ENCODE data around the gene CX3CR1. TPM values are rescaled to one million over a fixed set of nuclear protein-coding genes. Genes with fewer than 3 reads are reported as not detected.
"Not testable (repeated sequence)": the region's sequence is repeated elsewhere in the genome, so short reads cannot be mapped to it uniquely, and the experiment has no call there.

CX3CR1 gene
- total and polyA plus RNA-seq, 2 of the 4 experiments (the other 2 are of a cell fraction) = not detected

DNA sequence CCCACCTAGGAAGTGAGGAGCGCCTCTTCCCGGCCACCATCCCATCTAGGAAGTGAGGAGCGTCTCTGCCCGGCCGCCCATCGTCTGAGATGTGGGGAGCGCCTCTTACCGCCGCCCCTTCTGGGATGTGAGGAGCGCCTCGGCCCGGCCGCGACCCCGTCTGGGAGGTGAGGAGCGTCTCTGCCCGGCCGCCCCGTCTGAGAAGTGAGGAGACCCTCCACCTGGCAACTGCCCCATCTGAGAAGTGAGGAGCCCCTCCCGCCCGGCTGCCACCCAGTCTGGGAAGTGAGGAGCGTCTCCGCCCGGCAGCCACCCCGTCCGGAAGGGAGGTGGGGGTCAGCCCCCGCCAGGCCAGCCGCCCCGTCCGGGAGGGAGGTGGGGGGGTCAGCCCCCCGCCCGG, 52.2 kb downstream of the CX3CR1 start:
- CTCF ChIA-PET = not testable (repeated sequence)

More for the DNA sequence above, 52.2 kb downstream of the CX3CR1 start:
- ATAC-seq (ENCODE audit: low read depth); H3K4me1 ChIP-seq (ENCODE audit: control insufficient read depth, insufficient read depth, low read length); H2AFZ ChIP-seq (replicated peaks; ENCODE audit: low read length, poor library complexity); H3K14ac ChIP-seq (replicated peaks; ENCODE audit: low read depth, low read length); H3K9ac ChIP-seq (ENCODE audit: low read depth, low read length); POLR2A ChIA-PET (ENCODE audit: unreplicated experiment); dilution Hi-C loops (cut with HindIII; ENCODE audit: low sequenced_read_pairs, unreplicated experiment); H4K20me1 ChIP-seq (ENCODE audit: insufficient read depth, low read length); H4K5ac ChIP-seq (ENCODE audit: low read depth, low read length); H4K8ac ChIP-seq (ENCODE audit: low read depth in 2 of 2, low read length in 2 of 2); H2BK15ac ChIP-seq (ENCODE audit: low read depth, low read length); H3K9me1 ChIP-seq (ENCODE audit: insufficient read depth, low read length); H2AK9ac ChIP-seq (replicated peaks; ENCODE audit: low read depth, low read length, poor library complexity); H2BK120ac ChIP-seq (ENCODE audit: low read depth, low read length); H3K4me3 ChIP-seq (ENCODE audit: insufficient read depth, low read depth, low read length); H3K27ac ChIP-seq (ENCODE audit: insufficient read depth, low read length); H3K18ac ChIP-seq (ENCODE audit: low read depth, low read length); H3K79me1 ChIP-seq (ENCODE audit: low read depth in 1 of 2, low read length in 2 of 2); H3K56ac ChIP-seq (ENCODE audit: extremely low read depth, insufficient read depth, low read length); intact Hi-C loops (cut with micrococcal nuclease); H2BK20ac ChIP-seq (ENCODE audit: low read depth, low read length); H3K4me2 ChIP-seq (ENCODE audit: low read depth, low read length); H2AK5ac ChIP-seq (ENCODE audit: low read depth, low read length); H3K27me3 ChIP-seq (ENCODE audit: control insufficient read depth, insufficient read depth, low read length); H4K91ac ChIP-seq (ENCODE audit: insufficient read depth, low read depth, low read length); BruUV-seq (replicated peaks); DNase-seq; H3K23ac ChIP-seq (ENCODE audit: low read depth, low read length); H3K36me3 ChIP-seq (ENCODE audit: control insufficient read depth, insufficient read depth, low read length); H2BK5ac ChIP-seq (ENCODE audit: low read depth, low read length, poor library complexity, severe bottlenecking); H3K9me3 ChIP-seq (ENCODE audit: control insufficient read depth, insufficient read depth, low read length); H3K4ac ChIP-seq (ENCODE audit: low read depth, low read length); in situ Hi-C loops (cut with MboI; ENCODE audit: low sequenced_read_pairs): not testable (repeated sequence)
- no CpG with 5 or more reads among the region's 32 CpGs for WGBS, 2 experiments (ENCODE audit: extremely low coverage in 2 of 2, insufficient read length in 1 of 2)
